ENCODE measurements around the gene CCDC112. TPM values are rescaled to one million over a fixed set of nuclear protein-coding genes. Genes with fewer than 3 reads are reported as not detected.

Gene CCDC112
- total and polyA plus RNA-seq, 2 of the 4 experiments (the other 2 are of a cell fraction) = 2.0 to 2.3 TPM

DNA sequence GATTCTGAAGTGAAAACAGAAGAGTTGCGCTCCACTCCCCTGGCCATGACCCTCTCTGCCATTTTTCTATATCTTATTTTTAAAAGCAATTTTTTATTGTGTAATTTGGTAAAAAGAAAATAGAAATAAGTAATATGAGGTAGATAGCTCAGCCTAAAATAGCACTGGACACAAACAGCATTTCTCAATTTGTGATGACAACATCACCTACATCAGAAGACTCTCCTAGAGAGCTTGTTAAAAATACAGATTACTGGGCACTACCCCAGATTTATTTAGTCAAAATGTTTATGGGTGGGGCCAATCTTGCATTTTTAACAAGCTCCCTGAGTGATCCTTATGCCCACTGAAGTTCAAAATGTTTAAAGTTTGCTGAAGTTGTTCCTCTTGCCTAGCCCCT is 40.5 kb upstream of the CCDC112 start:
- Histone ChIP-seq H3K27me3 (ENCODE audit: control insufficient read depth, insufficient read depth, low read length) (no peaks in the 10 kb centered on the region), H3K4me1 (ENCODE audit: control insufficient read depth, insufficient read depth, low read length) (no peaks in the 10 kb centered on the region), H3K14ac (replicated peaks; ENCODE audit: low read depth, low read length) (no peak overlapping the region), H3K18ac (ENCODE audit: low read depth, low read length) (no peak overlapping the region), H3K36me3 (ENCODE audit: control insufficient read depth, insufficient read depth, low read length) (no peaks in the 10 kb centered on the region), H2AK5ac (ENCODE audit: low read depth, low read length) (no peak overlapping the region), H4K5ac (ENCODE audit: low read depth, low read length) (no peak overlapping the region), H3K56ac (ENCODE audit: extremely low read depth, insufficient read depth, low read length) (no peak overlapping the region), H3K4me3 (ENCODE audit: insufficient read depth, low read depth, low read length) (no peak overlapping the region), H3K9me3 (ENCODE audit: control insufficient read depth, insufficient read depth, low read length) (no peaks in the 10 kb centered on the region), H3K23ac (ENCODE audit: low read depth, low read length) (no peak overlapping the region), H3K9me1 (ENCODE audit: insufficient read depth, low read length) (no peaks in the 10 kb centered on the region), H3K4me2 (ENCODE audit: low read depth, low read length) (no peak overlapping the region), H3K27ac (ENCODE audit: insufficient read depth, low read length) (no peak overlapping the region), H2BK20ac (ENCODE audit: low read depth, low read length) (no peak overlapping the region), H2BK15ac (ENCODE audit: low read depth, low read length) (no peak overlapping the region), H2AFZ (replicated peaks; ENCODE audit: low read length, poor library complexity) (no peak overlapping the region), H2AK9ac (replicated peaks; ENCODE audit: low read depth, low read length, poor library complexity) (no peak overlapping the region), H4K20me1 (ENCODE audit: insufficient read depth, low read length) (no peaks in the 10 kb centered on the region), H3K4ac (ENCODE audit: low read depth, low read length) (no peak overlapping the region), H4K91ac (ENCODE audit: insufficient read depth, low read depth, low read length) (no peak overlapping the region), H3K9ac (ENCODE audit: low read depth, low read length) (no peak overlapping the region), H4K8ac (ENCODE audit: low read depth in 2 of 2, low read length in 2 of 2) (no peak overlapping the region), H2BK120ac (ENCODE audit: low read depth, low read length) (no peak overlapping the region), H2BK5ac (ENCODE audit: low read depth, low read length, poor library complexity, severe bottlenecking) (no peak overlapping the region), H3K79me1 (ENCODE audit: low read depth in 1 of 2, low read length in 2 of 2) (no peaks in the 10 kb centered on the region)
- TF ChIP-seq RFX5 (IDR thresholded peaks at IDR 0.05; ENCODE audit: low read depth, low read length) (no peak), MAZ (IDR thresholded peaks at IDR 0.05; ENCODE audit: borderline replicate concordance, low read depth, low read length) (no peak), RCOR1 (IDR thresholded peaks at IDR 0.05; ENCODE audit: insufficient replicate concordance, low read length) (no peak), POLR2A (IDR thresholded peaks at IDR 0.05; ENCODE audit: low read depth, low read length) (no peak), MXI1 (IDR thresholded peaks at IDR 0.05; ENCODE audit: borderline replicate concordance, low read depth, low read length) (no peak), FOS (IDR thresholded peaks at IDR 0.05; ENCODE audit: low read depth, low read length) (no peak), MAFK (IDR thresholded peaks at IDR 0.05; ENCODE audit: low read depth, low read length) (no peak), CHD1 (IDR thresholded peaks at IDR 0.05; ENCODE audit: low read depth, low read length) (no peak), CEBPB (IDR thresholded peaks at IDR 0.05; ENCODE audit: low read depth, low read length) (no peak), RAD21 (IDR thresholded peaks at IDR 0.05; ENCODE audit: low read length) (no peak), SMC3 (IDR thresholded peaks at IDR 0.05; ENCODE audit: low read depth, low read length) (no peak)
- TF ChIP-seq, protein P1, sequence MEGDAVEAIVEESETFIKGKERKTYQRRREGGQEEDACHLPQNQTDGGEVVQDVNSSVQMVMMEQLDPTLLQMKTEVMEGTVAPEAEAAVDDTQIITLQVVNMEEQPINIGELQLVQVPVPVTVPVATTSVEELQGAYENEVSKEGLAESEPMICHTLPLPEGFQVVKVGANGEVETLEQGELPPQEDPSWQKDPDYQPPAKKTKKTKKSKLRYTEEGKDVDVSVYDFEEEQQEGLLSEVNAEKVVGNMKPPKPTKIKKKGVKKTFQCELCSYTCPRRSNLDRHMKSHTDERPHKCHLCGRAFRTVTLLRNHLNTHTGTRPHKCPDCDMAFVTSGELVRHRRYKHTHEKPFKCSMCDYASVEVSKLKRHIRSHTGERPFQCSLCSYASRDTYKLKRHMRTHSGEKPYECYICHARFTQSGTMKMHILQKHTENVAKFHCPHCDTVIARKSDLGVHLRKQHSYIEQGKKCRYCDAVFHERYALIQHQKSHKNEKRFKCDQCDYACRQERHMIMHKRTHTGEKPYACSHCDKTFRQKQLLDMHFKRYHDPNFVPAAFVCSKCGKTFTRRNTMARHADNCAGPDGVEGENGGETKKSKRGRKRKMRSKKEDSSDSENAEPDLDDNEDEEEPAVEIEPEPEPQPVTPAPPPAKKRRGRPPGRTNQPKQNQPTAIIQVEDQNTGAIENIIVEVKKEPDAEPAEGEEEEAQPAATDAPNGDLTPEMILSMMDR (conservative IDR thresholded peaks at IDR 0.05; ENCODE audit: low read depth, low read length) = no peak
- ATAC-seq (ENCODE audit: low read depth) (no peak), DNase-seq (no peak)
- in situ Hi-C loops (cut with MboI; ENCODE audit: low sequenced_read_pairs) (no loop called here), dilution Hi-C loops (cut with HindIII; ENCODE audit: low sequenced_read_pairs, unreplicated experiment) (no loop called here), intact Hi-C loops (cut with micrococcal nuclease) (no loop called here)
- POLR2A ChIA-PET (ENCODE audit: unreplicated experiment) = no interaction called here
- CTCF ChIA-PET = no interaction called here
- no TSS peak for BruUV-seq (replicated peaks)
- WGBS, 2 experiments (ENCODE audit: extremely low coverage in 2 of 2, insufficient read length in 1 of 2) = no CpG with 5 or more reads among the region's 1 CpG

All from IMR-90 (cell line).